Measurements from ENCODE around the gene TRIM71. TPM values are rescaled to one million over a fixed set of nuclear protein-coding genes. Genes with fewer than 3 reads are reported as not detected.

The TRIM71 gene
- polyA plus RNA-seq, 3 donors, result 0.02 to 0.33 (median 0.06) TPM

DNA sequence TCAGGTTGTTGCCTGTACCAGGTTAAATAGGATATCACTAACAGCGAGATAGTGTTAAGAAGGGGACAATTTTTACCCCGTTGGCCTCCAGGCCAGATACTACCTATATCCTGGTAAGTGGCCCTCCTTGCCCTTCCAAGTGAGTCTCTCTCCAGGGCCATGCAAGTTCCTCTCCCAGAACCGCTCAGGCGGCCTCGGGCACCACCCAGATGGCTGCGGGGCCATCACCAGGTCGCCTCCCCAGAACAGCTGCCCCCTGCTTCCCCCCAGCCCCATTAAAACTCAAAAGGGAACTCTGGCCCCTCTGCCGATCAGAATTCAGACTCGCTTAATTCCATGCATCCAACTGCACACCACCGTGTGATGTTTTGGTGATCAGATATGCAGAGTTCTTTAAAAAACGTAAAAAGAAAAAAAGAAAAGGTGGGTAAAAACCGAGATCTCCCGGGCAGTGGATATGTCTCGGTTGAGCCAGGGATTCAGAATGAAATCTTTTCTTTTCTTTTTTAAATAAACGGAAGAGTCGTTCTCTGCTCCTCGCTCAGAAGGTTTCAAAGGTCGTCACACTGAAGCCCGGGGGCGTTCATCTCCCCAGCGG is 1.9 kb upstream of the TRIM71 start:
- peaks cover 4 to 22% of the 10 kb centered on the region in 2 donors for H3K27me3 ChIP-seq (ENCODE audit: control insufficient read depth in 2 of 2, insufficient read depth in 2 of 2, low read length in 2 of 2)
- peaks cover 0 to 23% (median 9%) of the 10 kb centered on the region in 7 donors for H3K9me3 Mint-ChIP-seq
- H3K4me1 ChIP-seq (ENCODE audit: control insufficient read depth in 1 of 2, insufficient read depth in 2 of 2, low read length in 2 of 2), result peaks cover 40 to 63% of the 10 kb centered on the region in 2 donors
- peaks cover 38 to 56% (median 41%) of the 10 kb centered on the region in 3 donors for H3K27me3 Mint-ChIP-seq (ENCODE audit: low read depth in 3 of 3)
- no peak for TF ChIP-seq CTCF (IDR thresholded peaks at IDR 0.05)
- H3K36me3 Mint-ChIP-seq, result peaks cover 10 to 12% of the 10 kb centered on the region in 2 donors
- no peak overlapping the region for H3K9ac ChIP-seq (ENCODE audit: insufficient read depth, low read length, poor library complexity, severe bottlenecking)
- WGBS (ENCODE audit: insufficient coverage), result 4% methylated on average over 9 of the region's 21 CpGs
- H3K79me2 ChIP-seq (ENCODE audit: insufficient read depth, low read length), result peaks cover 10% of the 10 kb centered on the region
- H4K20me1 ChIP-seq (ENCODE audit: insufficient read depth, low read length), result no peaks in the 10 kb centered on the region
- intact Hi-C loops (cut with micrococcal nuclease), result no loop called here
- H3K4me3 ChIP-seq (replicated peaks in 1 of 3; ENCODE audit: low read depth in 2 of 3, low read length in 3 of 3), result peak overlapping the region in 2 of 3 experiments; percentile 63 to 85
- peak in 2 of 3 donors; percentile 4 to 13 for DNase-seq
- peaks cover 0 to 7% of the 10 kb centered on the region in 2 donors for H3K9me3 ChIP-seq (replicated peaks in 1 of 2; ENCODE audit: control insufficient read depth in 1 of 2, insufficient read depth in 1 of 2, low read length in 2 of 2)
- no peaks in the 10 kb centered on the region for H3K36me3 ChIP-seq (replicated peaks in 1 of 2; ENCODE audit: control insufficient read depth in 1 of 2, insufficient read depth in 2 of 2, low read length in 2 of 2)
- H3K27ac Mint-ChIP-seq, result peak overlapping the region in 2 of 7 donors; percentile 19 to 45
- no peak overlapping the region for H3K27ac ChIP-seq (ENCODE audit: low read depth in 1 of 2, low read length in 2 of 2)
- H2AFZ ChIP-seq (ENCODE audit: insufficient read depth, low read depth, low read length, poor library complexity, severe bottlenecking), result peak overlapping the region; percentile 93
- H3K4me3 Mint-ChIP-seq, result peak overlapping the region; percentile 92 to 97
- peaks cover 50% of the 10 kb centered on the region for H3K4me1 Mint-ChIP-seq
- H3K4me2 ChIP-seq (replicated peaks; ENCODE audit: extremely low read depth, low read length, poor library complexity, severe bottlenecking), result peak overlapping the region; percentile 98

- peaks cover 10% of the 10 kb centered on the region for H3K79me2 ChIP-seq (ENCODE audit: insufficient read depth, low read length)
- Mint-ChIP-seq H3K4me1 (peaks cover 50% of the 10 kb centered on the region), H3K27me3 (ENCODE audit: low read depth in 3 of 3) (peaks cover 38 to 58% (median 41%) of the 10 kb centered on the region in 3 donors), H3K36me3 (peaks cover 12 to 13% of the 10 kb centered on the region in 2 donors), H3K27ac (peak overlapping the region in 2 of 7 donors; percentile 43 to 77), H3K4me3 (peak overlapping the region; percentile 92 to 97), H3K9me3 (peaks cover 0 to 23% (median 9%) of the 10 kb centered on the region in 7 donors)
- intact Hi-C loops (cut with micrococcal nuclease), result no loop called here
- H3K27me3 ChIP-seq (ENCODE audit: control insufficient read depth in 2 of 2, insufficient read depth in 2 of 2, low read length in 2 of 2), result peaks cover 4 to 22% of the 10 kb centered on the region in 2 donors
- H3K4me3 ChIP-seq (replicated peaks in 1 of 3; ENCODE audit: low read depth in 2 of 3, low read length in 3 of 3), result peak overlapping the region; percentile 63 to 85 (median 66)
- H3K36me3 ChIP-seq (replicated peaks in 1 of 2; ENCODE audit: control insufficient read depth in 1 of 2, insufficient read depth in 2 of 2, low read length in 2 of 2), result no peaks in the 10 kb centered on the region
- no peak for TF ChIP-seq CTCF (IDR thresholded peaks at IDR 0.05)
- peak; percentile 25 to 57 (median 28) for DNase-seq
- peaks cover 0 to 7% of the 10 kb centered on the region in 2 donors for H3K9me3 ChIP-seq (replicated peaks in 1 of 2; ENCODE audit: control insufficient read depth in 1 of 2, insufficient read depth in 1 of 2, low read length in 2 of 2)
- WGBS (ENCODE audit: insufficient coverage), result 0% methylated on average over 74 of the region's 85 CpGs
- H3K4me1 ChIP-seq (ENCODE audit: control insufficient read depth in 1 of 2, insufficient read depth in 2 of 2, low read length in 2 of 2), result peaks cover 40 to 63% of the 10 kb centered on the region in 2 donors
- H3K4me2 ChIP-seq (replicated peaks; ENCODE audit: extremely low read depth, low read length, poor library complexity, severe bottlenecking), result peak overlapping the region; percentile 98
- no peaks in the 10 kb centered on the region for H4K20me1 ChIP-seq (ENCODE audit: insufficient read depth, low read length)
- peak overlapping the region; percentile 93 for H2AFZ ChIP-seq (ENCODE audit: insufficient read depth, low read depth, low read length, poor library complexity, severe bottlenecking)
- H3K27ac ChIP-seq (ENCODE audit: low read depth in 1 of 2, low read length in 2 of 2), result no peak overlapping the region
- peak overlapping the region; percentile 53 for H3K9ac ChIP-seq (ENCODE audit: insufficient read depth, low read length, poor library complexity, severe bottlenecking)
These were observed 1.1 kb upstream of the TRIM71 start for GRCh38 chr3:32816439-32817256.

All from CD14-positive monocyte (primary cell).